HG02884 (cell line): ENCODE results near the gene SCP2.

Source experiments
- ATAC-seq: cut with Tn5 transposase; IDR thresholded peaks from one replicate; pipeline ENCODE4 v1.9.1; 2021; ENCODE audit warnings: mild to moderate bottlenecking, moderate library complexity; ENCODE audit not compliant: unreplicated experiment

The SCP2 gene

DNA sequence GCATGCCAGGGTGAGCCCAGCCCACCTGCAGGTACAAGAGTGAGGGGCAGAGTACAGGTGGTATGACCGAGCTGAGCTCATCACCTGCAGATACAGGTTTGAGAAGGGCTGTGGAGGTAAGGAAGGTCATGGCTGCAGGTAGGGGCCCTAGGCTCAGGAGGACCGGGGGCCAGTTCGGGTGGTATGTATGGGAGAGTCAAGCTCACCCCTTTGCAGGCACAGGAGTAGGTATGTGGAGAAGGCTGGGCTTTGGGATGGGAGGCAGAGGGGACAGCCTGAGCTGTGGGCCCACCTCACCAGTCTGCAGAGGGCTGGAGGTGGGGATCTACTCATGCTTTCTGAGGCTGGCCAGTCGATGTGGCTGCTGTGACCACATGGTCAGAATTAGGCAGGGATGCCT lies 152.2 kb downstream of the SCP2 start:
- ATAC-seq = no peak

- no peak for ATAC-seq
Observed at GRCh38 chr1:53080041-53080440, 153.0 kb downstream of the SCP2 start.

DNA sequence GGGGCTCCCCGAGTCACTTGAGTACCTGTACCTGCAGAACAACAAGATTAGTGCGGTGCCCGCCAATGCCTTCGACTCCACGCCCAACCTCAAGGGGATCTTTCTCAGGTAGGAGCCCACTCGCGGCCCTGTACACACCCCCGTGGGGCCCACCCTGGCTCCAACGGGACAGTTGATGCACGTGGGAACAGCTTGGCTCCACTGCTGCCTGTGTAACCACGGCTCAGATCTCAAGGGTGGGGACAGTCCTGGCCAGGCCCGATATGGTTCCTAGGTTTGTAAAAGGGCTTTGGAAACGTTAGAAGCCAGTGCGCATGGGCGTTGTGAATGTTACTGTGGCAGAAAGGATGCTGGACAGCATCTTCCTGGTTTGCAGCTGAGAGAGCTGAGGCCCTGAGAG lies 153.7 kb downstream of the SCP2 start:
- ATAC-seq = no peak

DNA sequence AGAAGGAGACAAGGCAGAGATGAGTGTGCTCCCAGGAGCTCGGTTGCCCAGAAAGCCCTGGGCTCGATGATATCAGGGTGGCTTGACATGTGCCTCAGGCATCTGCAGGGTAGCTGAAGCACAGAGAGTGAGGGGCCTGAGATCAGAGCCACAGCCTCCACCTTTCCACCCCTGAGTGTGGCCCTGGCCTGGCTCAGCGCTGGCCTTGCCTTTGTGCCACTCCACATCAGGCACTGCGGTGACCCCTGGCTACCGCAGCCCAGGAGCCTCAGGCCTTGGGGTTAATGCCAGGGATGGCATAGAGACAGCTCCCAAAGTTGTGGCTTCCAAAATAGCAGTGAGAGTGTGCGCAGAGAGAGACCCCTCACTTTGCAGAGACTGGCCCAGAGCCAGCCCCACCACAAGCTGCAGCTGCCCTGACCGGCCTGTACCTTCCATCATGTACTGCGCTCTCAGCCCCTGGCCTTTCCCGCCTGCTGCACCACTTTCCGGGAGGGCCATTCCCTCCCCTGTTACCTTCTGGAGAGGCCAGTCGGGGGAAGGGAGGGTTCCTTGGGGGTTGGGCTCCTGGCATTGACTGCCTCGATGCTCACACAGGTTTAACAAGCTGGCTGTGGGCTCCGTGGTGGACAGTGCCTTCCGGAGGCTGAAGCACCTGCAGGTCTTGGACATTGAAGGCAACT lies 154.4 kb downstream of the SCP2 start:
- ATAC-seq = no peak

DNA sequence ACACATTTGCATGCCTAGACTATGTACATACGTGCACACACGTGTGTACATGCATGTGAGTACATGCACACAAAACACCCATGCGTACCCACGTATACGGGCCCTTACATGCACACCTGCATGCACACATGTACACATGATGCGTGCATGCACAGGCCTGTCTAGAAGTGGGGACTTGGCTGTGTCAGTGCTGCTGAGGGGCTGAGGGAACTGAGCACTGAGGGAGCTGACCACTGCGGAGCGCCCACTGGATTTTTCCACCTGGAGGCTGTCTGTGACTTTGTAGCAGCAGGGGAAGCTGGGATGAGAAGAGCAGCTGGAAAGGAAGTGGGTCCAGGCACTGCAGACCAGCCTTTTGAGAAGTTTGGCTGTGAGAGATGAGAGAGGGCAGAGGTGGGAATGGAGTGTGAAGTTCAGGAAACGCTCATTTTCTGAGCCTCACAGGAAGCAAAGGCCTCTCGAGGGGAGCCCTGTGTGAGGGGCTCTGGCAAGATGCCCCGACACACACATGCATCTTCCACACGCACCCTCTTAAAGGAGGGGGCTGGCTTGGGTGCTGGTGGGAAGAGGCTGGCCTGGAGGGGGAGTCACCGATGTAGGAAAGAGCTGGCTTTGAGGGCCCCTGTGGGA lies 155.9 kb downstream of the SCP2 start:
- ATAC-seq = no peak

DNA sequence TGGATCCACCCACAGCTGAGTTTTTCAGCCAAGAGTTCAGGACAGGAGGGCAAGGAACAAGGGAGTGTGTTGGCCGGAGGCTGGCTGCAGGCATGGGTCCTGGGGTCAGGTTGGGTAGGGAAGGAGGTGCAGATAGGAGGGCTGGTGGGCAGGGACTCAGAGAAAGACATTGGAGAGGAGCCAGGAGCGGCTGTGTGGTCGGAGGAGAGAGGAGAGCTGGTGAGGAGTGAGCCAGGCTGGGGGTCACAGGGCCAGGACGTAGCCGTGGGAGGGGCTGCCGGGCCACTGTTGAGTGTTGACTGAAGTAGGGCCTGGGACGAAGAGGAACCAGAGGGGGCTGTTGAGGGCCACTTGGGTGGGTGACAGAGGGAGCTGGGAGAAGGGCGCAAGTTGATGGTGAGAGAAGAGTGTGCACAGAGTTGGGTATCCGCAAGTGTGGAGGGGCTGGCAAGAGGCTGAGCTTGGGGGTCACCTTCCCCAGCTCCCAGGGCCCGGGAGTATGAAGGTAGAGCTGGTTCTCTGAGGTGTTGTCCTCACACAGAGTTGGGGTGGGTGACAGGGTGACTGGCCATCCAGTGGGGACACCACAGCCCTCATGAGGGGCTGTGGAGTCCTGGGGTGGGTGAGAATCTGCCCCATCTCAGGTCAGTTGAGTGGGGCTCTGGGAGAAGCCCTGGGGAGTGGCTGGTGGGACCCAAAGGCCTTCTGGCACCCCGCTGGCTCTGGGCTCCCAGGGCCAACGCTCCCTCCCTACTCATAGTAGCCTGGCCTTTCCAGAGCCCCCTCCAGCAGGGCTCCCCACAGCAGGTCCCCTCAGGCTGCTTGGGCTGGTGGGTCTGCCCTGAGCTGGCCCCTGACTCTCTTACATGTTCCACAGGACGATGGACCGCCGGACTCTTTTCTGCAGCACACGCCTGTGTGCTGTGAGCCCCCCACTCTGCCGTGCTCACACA lies 156.8 kb downstream of the SCP2 start:
- ATAC-seq = no peak

DNA sequence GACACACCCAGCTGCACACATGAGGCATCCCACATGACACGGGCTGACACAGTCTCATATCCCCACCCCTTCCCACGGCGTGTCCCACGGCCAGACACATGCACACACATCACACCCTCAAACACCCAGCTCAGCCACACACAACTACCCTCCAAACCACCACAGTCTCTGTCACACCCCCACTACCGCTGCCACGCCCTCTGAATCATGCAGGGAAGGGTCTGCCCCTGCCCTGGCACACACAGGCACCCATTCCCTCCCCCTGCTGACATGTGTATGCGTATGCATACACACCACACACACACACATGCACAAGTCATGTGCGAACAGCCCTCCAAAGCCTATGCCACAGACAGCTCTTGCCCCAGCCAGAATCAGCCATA lies 157.5 kb downstream of the SCP2 start:
- ATAC-seq = no peak

- ATAC-seq = no peak
Observed at GRCh38 chr1:53085405-53085804, 158.3 kb downstream of the SCP2 start.

GRCh38 chr1:53086491-53087070 lies 159.5 kb downstream of the SCP2 start:
- ATAC-seq = no peak

DNA sequence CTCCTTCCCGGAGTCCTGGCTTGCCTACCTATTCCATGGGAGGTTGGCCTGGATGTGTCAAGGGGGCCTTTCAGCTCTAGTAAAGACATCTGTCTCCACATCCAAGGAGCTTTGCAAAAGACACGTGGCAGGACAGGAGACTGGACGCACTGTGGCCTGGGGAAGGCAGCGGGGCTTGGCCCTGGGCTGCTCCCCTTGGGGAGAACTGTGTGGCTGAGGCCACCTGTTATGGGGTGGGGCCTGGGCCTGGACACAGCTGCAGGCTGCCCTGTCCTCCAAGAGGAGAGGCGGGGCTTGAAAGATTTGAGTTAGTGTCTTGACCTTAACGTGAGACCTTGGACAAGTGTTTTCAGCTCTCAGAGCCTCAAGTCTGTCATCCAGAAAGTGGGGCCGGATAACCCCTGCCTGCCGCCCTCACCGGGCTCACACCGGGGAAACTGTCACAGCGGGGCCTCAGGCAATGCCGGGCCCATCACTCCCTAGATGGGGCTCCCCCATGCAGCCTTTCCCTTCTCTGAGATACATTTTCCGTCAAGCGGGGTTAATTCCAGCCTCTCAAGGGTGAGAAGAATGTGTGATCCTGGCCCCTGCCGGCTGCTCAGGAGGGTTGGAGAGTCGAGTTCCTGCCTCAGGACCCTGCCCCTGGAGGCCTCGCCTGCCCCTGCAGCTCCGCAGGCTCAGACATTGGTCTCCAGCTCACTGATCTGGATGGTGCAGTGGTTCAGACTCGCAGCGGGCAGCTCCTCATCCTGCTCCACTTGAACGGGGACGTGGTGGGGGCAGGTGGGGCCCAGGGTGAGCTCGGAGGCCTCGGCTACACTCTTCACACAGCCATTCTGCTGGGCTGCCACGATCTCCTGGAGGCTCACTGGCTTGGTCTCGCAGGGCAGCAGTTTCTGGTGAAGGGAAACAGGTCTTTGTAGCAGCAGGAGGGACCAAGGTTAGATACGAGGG lies 160.5 kb downstream of the SCP2 start:
- ATAC-seq = no peak

DNA sequence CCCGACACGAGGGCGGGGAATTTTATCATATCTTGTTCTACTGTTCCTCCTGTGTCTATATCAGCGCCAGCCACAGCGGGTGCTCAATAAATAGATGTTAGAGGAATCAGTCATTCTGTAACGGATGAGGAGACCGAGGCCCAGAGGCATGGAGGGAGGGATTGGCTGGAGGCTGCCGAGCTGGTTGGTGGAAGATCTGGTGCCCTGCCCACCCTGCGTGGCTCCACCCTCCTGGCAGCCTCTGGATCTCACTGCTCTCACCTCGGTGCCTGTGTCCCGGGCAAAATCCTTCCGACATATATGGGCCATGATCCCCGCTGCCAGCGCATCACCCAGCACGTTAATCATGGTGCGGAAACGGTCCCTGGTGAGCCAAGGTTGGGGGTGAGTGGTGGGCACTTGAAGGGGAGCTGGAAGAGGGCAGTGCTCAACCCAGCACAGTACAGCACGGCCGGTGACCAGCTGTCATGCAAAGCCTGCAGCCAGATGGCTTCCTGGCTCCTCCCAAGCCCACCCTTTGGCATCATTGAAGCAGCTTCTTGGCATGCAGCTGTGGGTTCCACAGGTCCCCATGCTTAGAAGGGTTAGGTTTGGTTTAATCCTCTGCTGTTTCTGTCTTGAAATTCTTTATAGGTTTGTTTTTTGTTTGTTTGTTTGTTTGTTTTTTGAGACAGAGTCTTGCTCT lies 161.7 kb downstream of the SCP2 start:
- no peak for ATAC-seq

GRCh38 chr1:53089478-53090226 lies 162.6 kb downstream of the SCP2 start:
- no peak for ATAC-seq

- ATAC-seq = no peak
Observed at GRCh38 chr1:53090227-53091147, 163.4 kb downstream of the SCP2 start.

- no peak for ATAC-seq
Observed at GRCh38 chr1:53091841-53092645, 165.0 kb downstream of the SCP2 start.

GRCh38 chr1:53092659-53093450 lies 165.8 kb downstream of the SCP2 start:
- ATAC-seq = no peak

DNA sequence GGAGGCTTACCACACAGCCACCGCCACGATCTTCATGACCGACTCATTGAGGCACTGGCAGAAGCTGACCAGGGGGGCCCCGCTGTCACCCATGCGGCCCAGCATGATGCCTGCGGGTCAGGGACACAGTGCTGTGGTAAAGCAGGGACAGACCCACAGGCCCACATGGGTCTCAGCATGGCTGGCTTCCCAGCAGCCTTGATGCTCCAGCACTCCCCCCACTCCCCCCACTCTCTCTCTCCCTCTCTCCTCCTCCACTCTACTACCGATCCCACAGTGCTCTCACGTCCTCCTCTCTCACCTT lies 166.3 kb downstream of the SCP2 start:
- no peak for ATAC-seq
